GM23338 (cell line): ENCODE results near the gene ARHGAP36. TPM values are rescaled to one million over a fixed set of nuclear protein-coding genes. Genes with fewer than 3 reads are reported as not detected.

Experiments used
- ATAC-seq: fragments of 200-7000 bp; cut with Tn5 transposase; 3 replicates; pipeline ENCODE4 v1.9.1; 2020
- DNase-seq: peaks from one replicate; pipeline ENCODE4 v3.0.0-alpha.2; 2015; ENCODE audit warnings: low spot score
- H2AFZ ChIP-seq: fragments of 200-600 bp; sonication (generic); 2 replicates; pipeline ENCODE4 v1.8.0; 2016; ENCODE audit warnings: antibody characterized with exemption, mild to moderate bottlenecking, moderate library complexity
- H3F3A ChIP-seq: fragments of 200-600 bp; sonication (generic); replicated peaks from 2 replicates; pipeline ENCODE4 v1.8.0; 2017; ENCODE audit warnings: antibody characterized with exemption, mixed run types, low read depth
- H3K27ac ChIP-seq: fragments of 200-600 bp; sonication (generic); 2 replicates; pipeline ENCODE4 v1.6.1; 2016; ENCODE audit warnings: low read depth
- H3K27me3 ChIP-seq: fragments of 200-600 bp; sonication (generic); 2 replicates; pipeline ENCODE4 v1.8.0; 2016; ENCODE audit warnings: mild to moderate bottlenecking, mixed run types, moderate library complexity; ENCODE audit not compliant: insufficient read depth
- H3K36me3 ChIP-seq: fragments of 200-600 bp; sonication (generic); 2 replicates; pipeline ENCODE4 v1.8.0; 2016; ENCODE audit warnings: mild to moderate bottlenecking; ENCODE audit not compliant: insufficient read depth
- H3K4me1 ChIP-seq: fragments of 200-600 bp; sonication (generic); 2 replicates; pipeline ENCODE4 v1.8.0; 2016; ENCODE audit warnings: mild to moderate bottlenecking, moderate library complexity; ENCODE audit not compliant: insufficient read depth
- H3K4me2 ChIP-seq: fragments of 200-600 bp; sonication (generic); 2 replicates; pipeline ENCODE4 v1.7.1; 2017; ENCODE audit warnings: mixed run types
- H3K4me3 ChIP-seq: fragments of 200-600 bp; sonication (generic); 2 replicates; pipeline ENCODE4 v1.6.1; 2016; ENCODE audit warnings: mixed run types
- H3K79me2 ChIP-seq: fragments of 200-600 bp; sonication (generic); replicated peaks from 2 replicates; pipeline ENCODE4 v1.8.0; 2017; ENCODE audit warnings: mild to moderate bottlenecking; ENCODE audit not compliant: insufficient read depth
- H3K9me2 ChIP-seq: fragments of 200-600 bp; sonication (generic); 2 replicates; pipeline ENCODE4 v1.8.0; 2017; ENCODE audit not compliant: insufficient read depth
- H4K20me1 ChIP-seq: fragments of 200-600 bp; sonication (generic); replicated peaks from 2 replicates; pipeline ENCODE4 v1.8.0; 2017; ENCODE audit warnings: mild to moderate bottlenecking; ENCODE audit not compliant: insufficient read depth
- H3K27ac Mint-ChIP-seq: 2 replicates; pipeline ENCODE4 v1.8.0; 2020; ENCODE audit warnings: inconsistent platforms, mild to moderate bottlenecking, moderate library complexity, mixed read lengths
- H3K27me3 Mint-ChIP-seq: 3 replicates; pipeline ENCODE4 v1.8.0; 2022; ENCODE audit warnings: low read depth, mild to moderate bottlenecking, moderate library complexity, mixed read lengths, inconsistent platforms; ENCODE audit not compliant: insufficient read depth, poor library complexity
- H3K36me3 Mint-ChIP-seq: 3 replicates; pipeline ENCODE4 v1.8.0; 2021; ENCODE audit warnings: low read depth, mild to moderate bottlenecking, inconsistent platforms, moderate library complexity, mixed read lengths
- H3K4me1 Mint-ChIP-seq: 3 replicates; pipeline ENCODE4 v1.8.0; 2020; ENCODE audit warnings: mild to moderate bottlenecking, inconsistent platforms, mixed read lengths
- H3K4me3 Mint-ChIP-seq: 3 replicates; pipeline ENCODE4 v1.8.0; 2021; ENCODE audit warnings: moderate library complexity, mild to moderate bottlenecking, inconsistent platforms, mixed read lengths
- H3K9me3 Mint-ChIP-seq: 3 replicates; pipeline ENCODE4 v1.8.0; 2020; ENCODE audit warnings: moderate library complexity, mild to moderate bottlenecking, inconsistent platforms, mixed read lengths
- CREB1 ChIP-seq: fragments of 250-450 bp; sonication (Bioruptor Pico); IDR thresholded peaks from 2 replicates; pipeline ENCODE4 v1.5.0; 2020; ENCODE audit warnings: low read depth, mild to moderate bottlenecking, moderate library complexity
- EZH2 ChIP-seq: fragments of 200-600 bp; sonication (generic); IDR thresholded peaks from one replicate; pipeline ENCODE4 v1.8.0; 2017; ENCODE audit warnings: antibody characterized with exemption, mild to moderate bottlenecking, low read depth; ENCODE audit not compliant: unreplicated experiment
- EZH2phosphoT487 ChIP-seq: fragments of 200-600 bp; sonication (generic); IDR thresholded peaks from one replicate; pipeline ENCODE4 v1.8.1; 2018; ENCODE audit warnings: antibody characterized with exemption; ENCODE audit not compliant: unreplicated experiment
- JUNB ChIP-seq: IDR thresholded peaks from one replicate; pipeline ENCODE4 v1.6.1; 2016; ENCODE audit warnings: antibody characterized with exemption; ENCODE audit not compliant: unreplicated experiment
- NANOG ChIP-seq: IDR thresholded peaks from 2 replicates; pipeline ENCODE4 v1.6.1; 2016; ENCODE audit warnings: antibody characterized with exemption, borderline replicate concordance
- POLR2AphosphoS5 ChIP-seq: IDR thresholded peaks from 2 replicates; pipeline ENCODE4 v1.6.1; 2016; ENCODE audit warnings: antibody characterized with exemption, low read depth
- STAT1 ChIP-seq: IDR thresholded peaks from one replicate; pipeline ENCODE4 v1.6.1; 2016; ENCODE audit warnings: antibody characterized with exemption; ENCODE audit not compliant: unreplicated experiment
- ZNF114 ChIP-seq: fragments of 250-450 bp; sonication (Bioruptor Pico); IDR thresholded peaks from 2 replicates; pipeline ENCODE4 v1.5.0; 2020; ENCODE audit warnings: mild to moderate bottlenecking, moderate library complexity
- ZNF331 ChIP-seq: fragments of 250-450 bp; sonication (Bioruptor Pico); IDR thresholded peaks from 2 replicates; pipeline ENCODE4 v1.5.0; 2020; ENCODE audit warnings: low read depth, mild to moderate bottlenecking, moderate library complexity
- polyA plus RNA-seq: library from polyadenylated mRNA; unstranded; fragments of >200 nt; fragmentation: Nextera tagmentation; extraction: Ambion mirVana; gene quantifications from 2 replicates; pipeline ENCODE4 v1.2.1, GENCODE V29; 2016
- total RNA-seq: library from RNA; depleted of rRNA; stranded (reverse); fragments of >200 nt; shearing (Covaris generic); gene quantifications from 2 replicates; pipeline ENCODE4 v1.2.3, GENCODE V29; 2014
- TF ChIP-seq, protein P1 (sequence below): IDR thresholded peaks from one replicate; pipeline ENCODE4 v1.6.1; 2018; ENCODE audit warnings: antibody characterized with exemption; ENCODE audit not compliant: unreplicated experiment
- TF ChIP-seq, protein P2 (sequence below), 2 experiments: fragments of 200-600 bp in 1 of 2; sonication (generic) in 1 of 2; conservative IDR thresholded peaks; 2 replicates each; pipeline versions ENCODE4 v1.5.1 to v1.6.1; 2016 to 2017; ENCODE audit warnings: antibody characterized with exemption in 2 of 2, low read depth in 2 of 2, mild to moderate bottlenecking in 2 of 2, moderate library complexity in 1 of 2
- TF ChIP-seq, protein P3 (sequence below): fragments of 250-450 bp; sonication (Bioruptor Pico); IDR thresholded peaks from 2 replicates; pipeline ENCODE4 v1.5.0; 2020; ENCODE audit warnings: mild to moderate bottlenecking, moderate library complexity
- TF ChIP-seq, protein P4 (sequence below): IDR thresholded peaks from 2 replicates; pipeline ENCODE4 v1.6.1; 2016; ENCODE audit warnings: antibody characterized with exemption

ARHGAP36 gene
- total and polyA plus RNA-seq, 2 experiments from 2014 or later, result 0.21 TPM; not detected in 1

DNA sequence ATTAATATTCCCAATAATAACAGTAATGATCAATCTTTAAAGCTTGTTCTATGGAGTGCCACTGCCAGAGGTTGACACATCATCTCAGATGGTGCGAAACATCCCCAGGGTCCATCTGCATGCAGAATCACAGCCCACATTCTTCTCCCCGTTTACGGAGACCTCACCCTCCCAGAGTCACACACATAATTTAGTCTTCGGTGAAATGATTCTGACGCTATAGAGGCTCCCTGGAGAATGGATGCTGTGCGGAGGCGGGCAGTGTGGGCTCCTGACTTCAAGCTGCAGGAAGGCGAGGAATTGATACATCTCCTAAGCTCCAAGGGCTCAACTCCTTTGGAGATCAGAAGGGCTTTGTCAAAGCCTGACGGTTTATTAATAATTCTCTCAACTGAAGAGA is 11.0 kb upstream of the ARHGAP36 start (continued):
- TF ChIP-seq JUNB, result no peak

DNA sequence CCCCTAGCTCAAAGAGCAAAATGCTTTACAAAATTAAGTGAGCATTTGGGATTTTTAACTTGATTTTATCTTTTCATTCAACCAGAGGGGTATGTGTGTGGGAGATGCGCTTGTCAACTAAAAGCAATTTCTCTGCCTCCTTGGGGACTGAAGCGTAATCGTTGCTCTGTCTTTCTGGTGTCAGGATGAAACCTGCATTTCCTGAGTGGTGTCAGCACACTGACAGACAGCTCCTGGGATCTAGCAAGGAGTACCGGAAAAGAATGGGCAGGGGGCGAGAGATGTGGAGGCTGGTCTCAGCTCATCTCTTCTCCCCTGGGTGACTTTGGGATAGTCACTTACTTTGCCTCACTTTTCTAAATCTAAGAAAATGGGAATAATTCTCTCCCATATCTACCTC is 5.1 kb upstream of the ARHGAP36 start:
- TF ChIP-seq, protein P1, sequence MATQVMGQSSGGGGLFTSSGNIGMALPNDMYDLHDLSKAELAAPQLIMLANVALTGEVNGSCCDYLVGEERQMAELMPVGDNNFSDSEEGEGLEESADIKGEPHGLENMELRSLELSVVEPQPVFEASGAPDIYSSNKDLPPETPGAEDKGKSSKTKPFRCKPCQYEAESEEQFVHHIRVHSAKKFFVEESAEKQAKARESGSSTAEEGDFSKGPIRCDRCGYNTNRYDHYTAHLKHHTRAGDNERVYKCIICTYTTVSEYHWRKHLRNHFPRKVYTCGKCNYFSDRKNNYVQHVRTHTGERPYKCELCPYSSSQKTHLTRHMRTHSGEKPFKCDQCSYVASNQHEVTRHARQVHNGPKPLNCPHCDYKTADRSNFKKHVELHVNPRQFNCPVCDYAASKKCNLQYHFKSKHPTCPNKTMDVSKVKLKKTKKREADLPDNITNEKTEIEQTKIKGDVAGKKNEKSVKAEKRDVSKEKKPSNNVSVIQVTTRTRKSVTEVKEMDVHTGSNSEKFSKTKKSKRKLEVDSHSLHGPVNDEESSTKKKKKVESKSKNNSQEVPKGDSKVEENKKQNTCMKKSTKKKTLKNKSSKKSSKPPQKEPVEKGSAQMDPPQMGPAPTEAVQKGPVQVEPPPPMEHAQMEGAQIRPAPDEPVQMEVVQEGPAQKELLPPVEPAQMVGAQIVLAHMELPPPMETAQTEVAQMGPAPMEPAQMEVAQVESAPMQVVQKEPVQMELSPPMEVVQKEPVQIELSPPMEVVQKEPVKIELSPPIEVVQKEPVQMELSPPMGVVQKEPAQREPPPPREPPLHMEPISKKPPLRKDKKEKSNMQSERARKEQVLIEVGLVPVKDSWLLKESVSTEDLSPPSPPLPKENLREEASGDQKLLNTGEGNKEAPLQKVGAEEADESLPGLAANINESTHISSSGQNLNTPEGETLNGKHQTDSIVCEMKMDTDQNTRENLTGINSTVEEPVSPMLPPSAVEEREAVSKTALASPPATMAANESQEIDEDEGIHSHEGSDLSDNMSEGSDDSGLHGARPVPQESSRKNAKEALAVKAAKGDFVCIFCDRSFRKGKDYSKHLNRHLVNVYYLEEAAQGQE, result no peak
- TF ChIP-seq STAT1 (no peak), NANOG (no peak), POLR2AphosphoS5 (no peak), EZH2phosphoT487 (no peak), ZNF331 (CRISPR knock-in tag) (no peak), EZH2 (no peak), CREB1 (no peak), JUNB (no peak), ZNF114 (CRISPR knock-in tag) (no peak)
- TF ChIP-seq, protein P2, sequence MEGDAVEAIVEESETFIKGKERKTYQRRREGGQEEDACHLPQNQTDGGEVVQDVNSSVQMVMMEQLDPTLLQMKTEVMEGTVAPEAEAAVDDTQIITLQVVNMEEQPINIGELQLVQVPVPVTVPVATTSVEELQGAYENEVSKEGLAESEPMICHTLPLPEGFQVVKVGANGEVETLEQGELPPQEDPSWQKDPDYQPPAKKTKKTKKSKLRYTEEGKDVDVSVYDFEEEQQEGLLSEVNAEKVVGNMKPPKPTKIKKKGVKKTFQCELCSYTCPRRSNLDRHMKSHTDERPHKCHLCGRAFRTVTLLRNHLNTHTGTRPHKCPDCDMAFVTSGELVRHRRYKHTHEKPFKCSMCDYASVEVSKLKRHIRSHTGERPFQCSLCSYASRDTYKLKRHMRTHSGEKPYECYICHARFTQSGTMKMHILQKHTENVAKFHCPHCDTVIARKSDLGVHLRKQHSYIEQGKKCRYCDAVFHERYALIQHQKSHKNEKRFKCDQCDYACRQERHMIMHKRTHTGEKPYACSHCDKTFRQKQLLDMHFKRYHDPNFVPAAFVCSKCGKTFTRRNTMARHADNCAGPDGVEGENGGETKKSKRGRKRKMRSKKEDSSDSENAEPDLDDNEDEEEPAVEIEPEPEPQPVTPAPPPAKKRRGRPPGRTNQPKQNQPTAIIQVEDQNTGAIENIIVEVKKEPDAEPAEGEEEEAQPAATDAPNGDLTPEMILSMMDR (conservative IDR thresholded peaks at IDR 0.05; ENCODE audit: low read depth in 2 of 2), result no peak
- TF ChIP-seq, protein P3, sequence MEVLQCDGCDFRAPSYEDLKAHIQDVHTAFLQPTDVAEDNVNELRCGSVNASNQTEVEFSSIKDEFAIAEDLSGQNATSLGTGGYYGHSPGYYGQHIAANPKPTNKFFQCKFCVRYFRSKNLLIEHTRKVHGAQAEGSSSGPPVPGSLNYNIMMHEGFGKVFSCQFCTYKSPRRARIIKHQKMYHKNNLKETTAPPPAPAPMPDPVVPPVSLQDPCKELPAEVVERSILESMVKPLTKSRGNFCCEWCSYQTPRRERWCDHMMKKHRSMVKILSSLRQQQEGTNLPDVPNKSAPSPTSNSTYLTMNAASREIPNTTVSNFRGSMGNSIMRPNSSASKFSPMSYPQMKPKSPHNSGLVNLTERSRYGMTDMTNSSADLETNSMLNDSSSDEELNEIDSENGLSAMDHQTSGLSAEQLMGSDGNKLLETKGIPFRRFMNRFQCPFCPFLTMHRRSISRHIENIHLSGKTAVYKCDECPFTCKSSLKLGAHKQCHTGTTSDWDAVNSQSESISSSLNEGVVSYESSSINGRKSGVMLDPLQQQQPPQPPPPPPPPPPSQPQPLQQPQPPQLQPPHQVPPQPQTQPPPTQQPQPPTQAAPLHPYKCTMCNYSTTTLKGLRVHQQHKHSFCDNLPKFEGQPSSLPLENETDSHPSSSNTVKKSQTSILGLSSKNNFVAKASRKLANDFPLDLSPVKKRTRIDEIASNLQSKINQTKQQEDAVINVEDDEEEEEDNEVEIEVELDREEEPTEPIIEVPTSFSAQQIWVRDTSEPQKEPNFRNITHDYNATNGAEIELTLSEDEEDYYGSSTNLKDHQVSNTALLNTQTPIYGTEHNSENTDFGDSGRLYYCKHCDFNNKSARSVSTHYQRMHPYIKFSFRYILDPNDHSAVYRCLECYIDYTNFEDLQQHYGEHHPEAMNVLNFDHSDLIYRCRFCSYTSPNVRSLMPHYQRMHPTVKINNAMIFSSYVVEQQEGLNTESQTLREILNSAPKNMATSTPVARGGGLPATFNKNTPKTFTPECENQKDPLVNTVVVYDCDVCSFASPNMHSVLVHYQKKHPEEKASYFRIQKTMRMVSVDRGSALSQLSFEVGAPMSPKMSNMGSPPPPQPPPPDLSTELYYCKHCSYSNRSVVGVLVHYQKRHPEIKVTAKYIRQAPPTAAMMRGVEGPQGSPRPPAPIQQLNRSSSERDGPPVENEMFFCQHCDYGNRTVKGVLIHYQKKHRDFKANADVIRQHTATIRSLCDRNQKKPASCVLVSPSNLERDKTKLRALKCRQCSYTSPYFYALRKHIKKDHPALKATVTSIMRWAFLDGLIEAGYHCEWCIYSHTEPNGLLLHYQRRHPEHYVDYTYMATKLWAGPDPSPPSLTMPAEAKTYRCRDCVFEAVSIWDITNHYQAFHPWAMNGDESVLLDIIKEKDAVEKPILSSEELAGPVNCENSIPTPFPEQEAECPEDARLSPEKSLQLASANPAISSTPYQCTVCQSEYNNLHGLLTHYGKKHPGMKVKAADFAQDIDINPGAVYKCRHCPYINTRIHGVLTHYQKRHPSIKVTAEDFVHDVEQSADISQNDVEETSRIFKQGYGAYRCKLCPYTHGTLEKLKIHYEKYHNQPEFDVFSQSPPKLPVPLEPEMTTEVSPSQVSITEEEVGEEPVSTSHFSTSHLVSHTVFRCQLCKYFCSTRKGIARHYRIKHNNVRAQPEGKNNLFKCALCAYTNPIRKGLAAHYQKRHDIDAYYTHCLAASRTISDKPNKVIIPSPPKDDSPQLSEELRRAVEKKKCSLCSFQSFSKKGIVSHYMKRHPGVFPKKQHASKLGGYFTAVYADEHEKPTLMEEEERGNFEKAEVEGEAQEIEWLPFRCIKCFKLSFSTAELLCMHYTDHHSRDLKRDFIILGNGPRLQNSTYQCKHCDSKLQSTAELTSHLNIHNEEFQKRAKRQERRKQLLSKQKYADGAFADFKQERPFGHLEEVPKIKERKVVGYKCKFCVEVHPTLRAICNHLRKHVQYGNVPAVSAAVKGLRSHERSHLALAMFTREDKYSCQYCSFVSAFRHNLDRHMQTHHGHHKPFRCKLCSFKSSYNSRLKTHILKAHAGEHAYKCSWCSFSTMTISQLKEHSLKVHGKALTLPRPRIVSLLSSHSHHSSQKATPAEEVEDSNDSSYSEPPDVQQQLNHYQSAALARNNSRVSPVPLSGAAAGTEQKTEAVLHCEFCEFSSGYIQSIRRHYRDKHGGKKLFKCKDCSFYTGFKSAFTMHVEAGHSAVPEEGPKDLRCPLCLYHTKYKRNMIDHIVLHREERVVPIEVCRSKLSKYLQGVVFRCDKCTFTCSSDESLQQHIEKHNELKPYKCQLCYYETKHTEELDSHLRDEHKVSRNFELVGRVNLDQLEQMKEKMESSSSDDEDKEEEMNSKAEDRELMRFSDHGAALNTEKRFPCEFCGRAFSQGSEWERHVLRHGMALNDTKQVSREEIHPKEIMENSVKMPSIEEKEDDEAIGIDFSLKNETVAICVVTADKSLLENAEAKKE (CRISPR knock-in tag), result no peak
- TF ChIP-seq, protein P4, sequence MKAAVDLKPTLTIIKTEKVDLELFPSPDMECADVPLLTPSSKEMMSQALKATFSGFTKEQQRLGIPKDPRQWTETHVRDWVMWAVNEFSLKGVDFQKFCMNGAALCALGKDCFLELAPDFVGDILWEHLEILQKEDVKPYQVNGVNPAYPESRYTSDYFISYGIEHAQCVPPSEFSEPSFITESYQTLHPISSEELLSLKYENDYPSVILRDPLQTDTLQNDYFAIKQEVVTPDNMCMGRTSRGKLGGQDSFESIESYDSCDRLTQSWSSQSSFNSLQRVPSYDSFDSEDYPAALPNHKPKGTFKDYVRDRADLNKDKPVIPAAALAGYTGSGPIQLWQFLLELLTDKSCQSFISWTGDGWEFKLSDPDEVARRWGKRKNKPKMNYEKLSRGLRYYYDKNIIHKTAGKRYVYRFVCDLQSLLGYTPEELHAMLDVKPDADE, result no peak
- Histone ChIP-seq H3K4me2 (no peak overlapping the region), H3K79me2 (no peaks in the 10 kb centered on the region), H3F3A (no peaks in the 10 kb centered on the region), H3K9me2 (no peaks in the 10 kb centered on the region), H3K4me3 (no peak overlapping the region), H3K4me1 (peaks cover 5% of the 10 kb centered on the region; the same call in 1 of the 2 replicates), H3K27ac (no peak overlapping the region), H2AFZ (no peak overlapping the region), H3K36me3 (no peaks in the 10 kb centered on the region), H3K27me3 (peaks cover 34% of the 10 kb centered on the region), H4K20me1 (no peaks in the 10 kb centered on the region)
- ATAC-seq (no peak), DNase-seq (no peak)
- Mint-ChIP-seq H3K4me3 (no peak overlapping the region), H3K4me1 (peaks cover 11% of the 10 kb centered on the region; the same call in 2 of the 3 replicates), H3K9me3 (no peaks in the 10 kb centered on the region), H3K27me3 (peaks cover 10% of the 10 kb centered on the region), H3K27ac (no peak overlapping the region), H3K36me3 (no peaks in the 10 kb centered on the region)
